ENCODE measurements around the gene SNCA.

SNCA gene

GRCh38 chr4:89836897-89837384, at the start of gene SNCA:
TSS of gene SNCA (minus strand) at chr4:89837161. CDS start at chr4:89835667, 1,494 bp downstream.
- DNase-seq: peak; percentile 84

- DNase-seq: no peak
Observed at GRCh38 chr4:89879215-89879614, 42.3 kb upstream of the SNCA start.

GRCh38 chr4:89878611-89879010, 41.6 kb upstream of the SNCA start:
- DNase-seq: no peak

DNA sequence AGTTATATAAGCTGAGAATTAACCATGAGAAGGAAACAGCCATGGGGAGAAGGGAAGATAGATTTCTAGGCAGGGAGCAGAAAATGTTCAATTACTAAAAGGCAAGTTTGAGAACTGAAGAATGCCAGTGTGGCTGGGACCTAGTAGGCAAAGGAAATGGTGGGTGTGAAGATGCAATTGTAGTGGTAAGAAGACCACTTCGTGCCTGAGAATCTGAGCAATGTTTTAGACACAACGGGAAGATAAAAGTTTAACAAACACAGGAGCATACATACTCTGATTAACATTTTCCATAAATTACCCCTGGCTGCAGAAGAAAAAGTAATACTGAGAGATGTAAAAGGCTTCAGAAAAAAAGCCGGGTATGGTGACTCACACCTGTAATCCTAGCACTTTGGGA, 39.6 kb upstream of the SNCA start:
- no peak for DNase-seq

DNA sequence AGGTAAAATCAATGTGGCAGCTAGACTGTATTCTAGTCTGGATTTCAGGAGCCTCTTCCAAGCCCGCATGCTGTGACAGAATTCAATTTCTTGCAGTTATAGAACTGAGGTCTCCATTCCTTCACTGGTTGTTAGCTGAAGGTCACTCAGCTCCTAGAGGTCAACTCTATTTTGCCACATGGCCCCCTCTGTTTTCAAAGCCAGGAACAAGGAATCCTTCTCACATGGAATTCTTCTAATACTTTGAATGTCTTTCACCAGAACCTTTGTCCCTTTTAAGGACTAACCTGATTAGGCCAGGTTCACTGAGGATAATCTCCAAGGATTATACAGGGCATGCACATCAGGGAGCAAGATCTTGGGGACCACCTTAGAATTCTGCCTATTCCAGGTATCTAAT, 34.2 kb upstream of the SNCA start:
- DNase-seq: no peak

- no peak for DNase-seq
Observed at GRCh38 chr4:89868999-89869589, 32.1 kb upstream of the SNCA start.

- DNase-seq: no peak
Observed at GRCh38 chr4:89868276-89868675, 31.3 kb upstream of the SNCA start.

- DNase-seq: no peak
Observed at GRCh38 chr4:89863533-89863932, 26.6 kb upstream of the SNCA start.

DNA sequence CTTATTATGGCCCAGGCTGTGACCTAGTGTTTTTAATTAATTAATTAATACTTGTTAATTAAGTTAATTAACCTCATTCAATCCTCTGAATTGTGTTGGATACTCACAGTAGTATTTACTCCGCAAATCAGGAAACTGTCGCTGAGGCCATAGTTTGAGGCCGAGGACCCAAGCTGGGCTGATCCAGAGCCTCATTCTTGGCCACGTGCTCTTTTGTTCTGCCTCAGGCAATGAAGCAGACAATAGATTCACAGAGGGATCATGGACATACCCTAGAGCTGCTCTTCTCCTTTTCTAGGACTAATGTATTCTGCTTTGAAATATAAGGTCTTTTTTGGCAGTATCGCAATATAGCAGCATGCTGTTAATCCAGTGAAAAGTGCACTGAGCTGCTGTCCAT, 24.0 kb upstream of the SNCA start:
- no peak for DNase-seq

DNA sequence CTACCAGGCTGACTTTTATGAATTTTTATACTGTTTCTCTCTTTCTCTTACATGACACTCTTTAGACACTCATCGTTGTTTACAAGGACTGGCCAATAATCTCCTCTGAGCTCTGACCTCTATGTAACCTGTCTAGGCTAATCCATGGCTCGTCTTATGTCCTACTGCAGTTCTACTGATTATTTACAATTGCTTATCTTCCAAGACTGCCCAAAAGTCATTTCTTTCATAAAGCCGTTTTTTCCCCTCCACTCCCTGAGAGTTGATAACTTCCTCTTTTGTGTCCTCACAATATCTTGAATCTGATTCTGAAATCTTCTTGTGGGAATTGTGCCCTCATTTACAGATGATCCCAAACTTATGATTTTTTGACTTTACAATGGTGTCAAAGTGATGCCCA, 18.3 kb upstream of the SNCA start:
- no peak for DNase-seq

DNA sequence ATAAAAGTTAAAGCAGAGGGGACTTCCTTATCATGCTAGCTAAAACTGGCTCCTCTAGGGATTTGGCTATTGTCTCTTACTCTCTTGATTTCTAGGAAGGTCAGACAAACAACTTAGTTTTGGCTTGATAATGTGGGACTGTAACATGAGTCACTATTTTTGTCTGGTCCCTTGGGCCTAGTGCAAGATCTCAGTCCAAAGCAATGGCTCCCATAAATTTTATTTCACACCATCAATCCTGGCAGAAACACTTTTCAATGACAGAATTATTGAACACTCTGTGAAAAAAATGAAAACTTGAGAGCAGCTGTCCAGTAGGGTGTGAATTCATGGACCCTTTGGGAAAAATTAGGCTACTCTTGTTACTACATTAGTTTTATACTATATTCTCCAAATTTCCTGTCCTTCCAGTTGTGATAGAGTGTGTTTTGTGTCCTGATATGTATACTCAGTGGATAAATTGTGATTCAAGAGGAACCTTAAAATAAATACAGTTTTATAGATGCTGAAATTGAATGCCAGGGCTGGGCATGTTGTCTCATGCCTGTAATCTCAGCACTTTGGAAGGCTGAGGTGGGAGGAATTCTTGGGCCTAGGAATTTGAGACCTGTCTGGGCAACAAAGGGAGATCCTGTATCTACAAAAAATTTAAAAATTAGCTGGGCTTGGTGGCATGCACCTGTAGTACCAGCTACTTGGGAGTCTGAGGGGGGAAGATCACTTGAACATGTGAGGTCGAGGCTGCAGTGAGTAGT, 10.8 kb upstream of the SNCA start:
- DNase-seq: no peak

DNA sequence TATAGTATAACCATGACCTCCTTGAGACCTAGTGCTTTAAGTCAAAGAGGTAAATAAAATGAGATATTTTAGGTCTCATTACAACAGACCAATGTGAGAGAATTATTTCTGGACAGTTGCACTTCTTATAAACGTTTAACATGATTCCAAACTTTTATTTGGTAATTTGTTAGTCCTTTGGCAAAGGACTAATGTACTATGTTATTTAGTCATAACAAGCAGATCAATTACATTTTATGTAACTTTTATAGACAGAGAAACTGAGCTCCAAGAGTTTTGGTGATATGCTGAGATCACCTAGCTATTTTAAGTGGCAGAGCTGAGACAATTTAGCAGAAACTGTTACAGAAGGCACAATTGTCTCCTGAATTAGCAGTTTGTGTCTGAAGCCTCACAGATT, 2.6 kb upstream of the SNCA start:
- DNase-seq: no peak

- peak; percentile 26 for DNase-seq
Observed at GRCh38 chr4:89837993-89838390, 1.0 kb upstream of the SNCA start.

DNA sequence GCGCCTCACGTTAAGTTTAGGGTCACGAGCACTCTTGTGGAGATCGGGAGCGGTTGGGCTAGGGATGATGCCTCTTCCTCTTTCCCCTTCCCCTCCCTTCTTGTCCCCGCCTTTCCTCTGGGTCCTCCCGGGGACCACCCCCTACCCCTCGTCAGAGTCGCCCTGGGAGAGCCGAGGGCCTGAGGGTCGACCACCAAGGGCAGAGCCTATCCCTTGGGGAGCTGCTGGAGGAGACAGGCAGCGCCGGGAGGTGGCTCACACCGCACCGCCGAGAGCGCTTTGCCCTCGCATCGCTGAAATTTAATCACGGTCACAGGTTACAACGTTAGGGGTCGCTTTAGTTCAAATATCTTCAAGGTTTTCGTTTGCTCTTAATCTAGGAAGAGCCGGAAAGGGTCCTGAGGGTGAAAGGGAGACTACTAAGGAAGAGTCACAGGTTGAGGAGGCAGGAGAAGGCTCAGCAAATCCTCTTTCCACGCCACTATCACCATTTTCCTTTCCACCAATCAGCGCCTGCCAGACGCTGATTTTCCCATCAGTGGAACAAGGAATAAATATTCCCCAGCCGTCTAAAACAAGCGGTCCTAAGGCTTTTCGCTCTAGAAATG, 528 bp upstream of the SNCA start:
- DNase-seq: peak; percentile 27

- peak; percentile 25 for DNase-seq
Observed at GRCh38 chr4:89836031-89836745, 773 bp downstream of the SNCA start.

- no peak for DNase-seq
Observed at GRCh38 chr4:89835413-89835812, 1.5 kb downstream of the SNCA start.

- no peak for DNase-seq
Observed at GRCh38 chr4:89834486-89835209, 2.3 kb downstream of the SNCA start.

GRCh38 chr4:89829470-89830138, 7.4 kb downstream of the SNCA start:
- no peak for DNase-seq

DNA sequence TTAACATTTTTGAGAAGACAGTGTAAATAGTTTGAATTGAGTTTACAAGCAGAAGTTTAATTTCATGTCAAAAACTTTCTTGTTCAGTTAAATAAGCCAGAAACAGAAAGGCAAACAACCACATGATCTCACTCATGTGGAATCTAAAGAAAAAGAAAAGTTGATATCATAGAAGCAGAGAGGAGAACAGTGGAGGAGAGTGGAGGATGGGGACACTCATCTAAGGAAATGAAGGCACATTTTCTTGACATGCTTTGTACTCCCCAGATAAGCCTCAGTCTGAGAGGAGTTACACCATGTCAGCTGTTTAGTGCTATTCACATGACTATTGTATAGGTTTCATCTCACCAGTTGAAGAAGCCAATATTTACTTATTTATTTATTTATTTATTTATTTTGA, 13.5 kb downstream of the SNCA start:
- no peak for DNase-seq

- DNase-seq: no peak
Observed at GRCh38 chr4:89821612-89822011, 15.3 kb downstream of the SNCA start.

- no peak for DNase-seq
Observed at GRCh38 chr4:89820010-89820409, 17.0 kb downstream of the SNCA start.

- DNase-seq: no peak
Observed at GRCh38 chr4:89814362-89814761, 22.6 kb downstream of the SNCA start.
